SK-N-MC (cell line): ENCODE data around the gene FAM20C.

Experiments used
- DNase-seq: peaks from one replicate; pipeline ENCODE4 v3.0.0-alpha.2; 2011; ENCODE audit warnings: low read depth, low spot score
- H3K27ac ChIP-seq: fragments of 200-600 bp; sonication (generic); 2 replicates; pipeline ENCODE4 v1.5.1; 2016; ENCODE audit warnings: mixed run types
- H3K36me3 ChIP-seq: fragments of 200-600 bp; sonication (generic); 2 replicates; pipeline ENCODE4 v1.6.1; 2017; ENCODE audit warnings: antibody characterized with exemption, low read length, mixed read lengths; ENCODE audit not compliant: insufficient read depth
- H3K4me3 ChIP-seq: fragments of 200-600 bp; sonication (generic); 2 replicates; pipeline ENCODE4 v1.5.1; 2016
- H3K9ac ChIP-seq: fragments of 200-600 bp; sonication (generic); 2 replicates; pipeline ENCODE4 v1.8.0; 2017; ENCODE audit warnings: mixed run types, mixed read lengths; ENCODE audit not compliant: insufficient read length
- H3K9me3 ChIP-seq: fragments of 200-600 bp; sonication (generic); 2 replicates; pipeline ENCODE4 v1.6.1; 2017; ENCODE audit warnings: low read depth, mild to moderate bottlenecking, antibody characterized with exemption, low read length, moderate library complexity, mixed read lengths
- EZH2 ChIP-seq: fragments of 200-600 bp; sonication (generic); IDR thresholded peaks from one replicate; pipeline ENCODE4 v1.6.1; 2017; ENCODE audit warnings: antibody characterized with exemption
- FOXP2 ChIP-seq: optimal IDR thresholded peaks from 2 replicates; pipeline ENCODE3; 2011; ENCODE audit warnings: mild to moderate bottlenecking, moderate library complexity; ENCODE audit not compliant: insufficient read depth; ENCODE audit errors: extremely low read length, control extremely low read depth
- POLR2AphosphoS5 ChIP-seq: IDR thresholded peaks from 2 replicates; pipeline ENCODE4 v1.6.1; 2012; ENCODE audit warnings: mild to moderate bottlenecking, low read depth, low read length, borderline replicate concordance

FAM20C gene

GRCh38 chr7:276230-276835 lies 84.0 kb downstream of the FAM20C start:
- DNase-seq = no peak
- Histone ChIP-seq H3K27ac (no peak overlapping the region), H3K9me3 (no peaks in the 10 kb centered on the region; the same call in 1 of the 2 replicates), H3K9ac (no peak overlapping the region), H3K36me3 (no peaks in the 10 kb centered on the region), H3K4me3 (no peak overlapping the region)
- no peak for TF ChIP-seq FOXP2
- no peak for TF ChIP-seq POLR2AphosphoS5
- no peak for TF ChIP-seq EZH2

GRCh38 chr7:277228-277627 lies 84.9 kb downstream of the FAM20C start:
- H3K27ac ChIP-seq = no peak overlapping the region
- DNase-seq = no peak
- H3K4me3 ChIP-seq = no peak overlapping the region
- no peaks in the 10 kb centered on the region; the same call in 1 of the 2 replicates for H3K9me3 ChIP-seq
- no peak overlapping the region for H3K9ac ChIP-seq
- H3K36me3 ChIP-seq = no peaks in the 10 kb centered on the region
- no peak for TF ChIP-seq EZH2
- no peak for TF ChIP-seq POLR2AphosphoS5
- no peak for TF ChIP-seq FOXP2

- TF ChIP-seq EZH2 = no peak
- no peak for TF ChIP-seq FOXP2
- TF ChIP-seq POLR2AphosphoS5 = no peak
- DNase-seq = no peak
- Histone ChIP-seq H3K4me3 (no peak overlapping the region), H3K27ac (no peak overlapping the region), H3K9ac (no peak overlapping the region), H3K9me3 (no peaks in the 10 kb centered on the region; the same call in 1 of the 2 replicates), H3K36me3 (no peaks in the 10 kb centered on the region)
These were observed 85.7 kb downstream of the FAM20C start for GRCh38 chr7:278081-278480.

GRCh38 chr7:279821-280220 lies 87.5 kb downstream of the FAM20C start:
- H3K9me3 ChIP-seq = no peaks in the 10 kb centered on the region; the same call in 1 of the 2 replicates
- H3K9ac ChIP-seq = no peak overlapping the region
- H3K36me3 ChIP-seq = no peaks in the 10 kb centered on the region
- no peak overlapping the region for H3K4me3 ChIP-seq
- H3K27ac ChIP-seq = no peak overlapping the region
- no peak for TF ChIP-seq POLR2AphosphoS5
- TF ChIP-seq EZH2 = no peak
- no peak for TF ChIP-seq FOXP2
- DNase-seq = no peak

GRCh38 chr7:280461-280860 lies 88.1 kb downstream of the FAM20C start:
- no peak for TF ChIP-seq POLR2AphosphoS5
- no peak for TF ChIP-seq EZH2
- no peak for TF ChIP-seq FOXP2
- H3K27ac ChIP-seq = no peak overlapping the region
- H3K9me3 ChIP-seq = no peaks in the 10 kb centered on the region; the same call in 1 of the 2 replicates
- no peak overlapping the region for H3K4me3 ChIP-seq
- no peak for DNase-seq
- H3K36me3 ChIP-seq = no peaks in the 10 kb centered on the region
- H3K9ac ChIP-seq = no peak overlapping the region

- no peak for DNase-seq
- Histone ChIP-seq H3K27ac (no peak overlapping the region), H3K4me3 (no peak overlapping the region), H3K9ac (no peak overlapping the region), H3K36me3 (no peaks in the 10 kb centered on the region), H3K9me3 (no peaks in the 10 kb centered on the region; the same call in 1 of the 2 replicates)
- no peak for TF ChIP-seq POLR2AphosphoS5
- no peak for TF ChIP-seq EZH2
- TF ChIP-seq FOXP2 = no peak
These were observed 89.3 kb downstream of the FAM20C start for GRCh38 chr7:281637-282036.

GRCh38 chr7:282621-283020 lies 90.2 kb downstream of the FAM20C start:
- no peak for DNase-seq
- Histone ChIP-seq H3K27ac (no peak overlapping the region), H3K36me3 (no peaks in the 10 kb centered on the region), H3K9me3 (no peaks in the 10 kb centered on the region; the same call in 1 of the 2 replicates), H3K4me3 (no peak overlapping the region), H3K9ac (no peak overlapping the region)
- TF ChIP-seq FOXP2 (no peak), EZH2 (no peak), POLR2AphosphoS5 (no peak)

GRCh38 chr7:284762-285722 lies 92.7 kb downstream of the FAM20C start:
- no peak for DNase-seq
- TF ChIP-seq POLR2AphosphoS5 = no peak
- peak; percentile 74 for TF ChIP-seq EZH2
- TF ChIP-seq FOXP2 = no peak
- H3K4me3 ChIP-seq = no peak overlapping the region
- no peak overlapping the region for H3K27ac ChIP-seq
- no peaks in the 10 kb centered on the region for H3K36me3 ChIP-seq
- no peaks in the 10 kb centered on the region; the same call in 1 of the 2 replicates for H3K9me3 ChIP-seq
- no peak overlapping the region for H3K9ac ChIP-seq
